KMS-11 (cell line): ENCODE results near the gene COL18A1.
"Not testable (repeated sequence)": the region's sequence is repeated elsewhere in the genome, so short reads cannot be mapped to it uniquely, and the experiment has no call there.

ENCODE experiments used
- H2AFZ ChIP-seq: fragments of 200-600 bp; sonication (generic); 2 replicates; pipeline ENCODE4 v1.6.1; 2016; ENCODE audit warnings: antibody characterized with exemption, mixed run types, low read depth
- H3K27ac ChIP-seq: fragments of 200-600 bp; sonication (generic); 2 replicates; pipeline ENCODE4 v1.6.1; 2016; ENCODE audit warnings: mild to moderate bottlenecking, mixed run types
- H3K27me3 ChIP-seq: fragments of 200-600 bp; sonication (generic); 2 replicates; pipeline ENCODE4 v1.6.1; 2017; ENCODE audit warnings: mild to moderate bottlenecking, low read depth, mixed run types, moderate library complexity; ENCODE audit not compliant: insufficient read depth
- H3K36me3 ChIP-seq: fragments of 200-600 bp; sonication (generic); 2 replicates; pipeline ENCODE4 v1.6.1; 2017; ENCODE audit warnings: mild to moderate bottlenecking, mixed run types; ENCODE audit not compliant: insufficient read depth
- H3K4me1 ChIP-seq: fragments of 200-600 bp; sonication (generic); 2 replicates; pipeline ENCODE4 v1.6.1; 2016; ENCODE audit warnings: mild to moderate bottlenecking, low read depth, mixed run types; ENCODE audit not compliant: poor library complexity, severe bottlenecking
- H3K4me2 ChIP-seq: fragments of 200-600 bp; sonication (generic); 2 replicates; pipeline ENCODE4 v1.7.0; 2016; ENCODE audit warnings: mild to moderate bottlenecking, mixed run types
- H3K4me3 ChIP-seq: fragments of 200-600 bp; sonication (generic); IDR thresholded peaks from 2 replicates; pipeline ENCODE4 v1.6.1; 2017; ENCODE audit warnings: low read depth, low read length, mixed read lengths; ENCODE audit not compliant: insufficient read depth
- H3K79me2 ChIP-seq: fragments of 200-600 bp; sonication (generic); 2 replicates; pipeline ENCODE4 v1.6.1; 2016; ENCODE audit warnings: low read depth, mixed run types; ENCODE audit not compliant: insufficient read depth
- H3K9ac ChIP-seq: fragments of 200-600 bp; sonication (generic); 2 replicates; pipeline ENCODE4 v1.6.1; 2016; ENCODE audit warnings: mild to moderate bottlenecking, mixed run types
- H4K20me1 ChIP-seq: fragments of 200-600 bp; sonication (generic); 2 replicates; pipeline ENCODE4 v1.6.1; 2016; ENCODE audit warnings: mild to moderate bottlenecking, mixed run types; ENCODE audit not compliant: insufficient read depth
- CTCF ChIP-seq: fragments of 200-600 bp; sonication (generic); conservative IDR thresholded peaks from 2 replicates; pipeline ENCODE4 v1.6.1; 2017; ENCODE audit warnings: low read depth, mild to moderate bottlenecking, antibody characterized with exemption, low read length, moderate library complexity, mixed read lengths

Gene COL18A1

GRCh38 chr21:45499970-45500577 is 95.1 kb downstream of the COL18A1 start:
- H3K4me3 ChIP-seq: no peak overlapping the region
- no peaks in the 10 kb centered on the region for H4K20me1 ChIP-seq
- no peak overlapping the region for H2AFZ ChIP-seq
- no peak overlapping the region for H3K4me2 ChIP-seq
- peaks cover 27% of the 10 kb centered on the region; the same call in 1 of the 2 replicates for H3K27me3 ChIP-seq
- H3K27ac ChIP-seq: no peak overlapping the region
- no peaks in the 10 kb centered on the region for H3K79me2 ChIP-seq
- no peaks in the 10 kb centered on the region for H3K36me3 ChIP-seq
- no peak overlapping the region for H3K9ac ChIP-seq
- no peak for TF ChIP-seq CTCF
- H3K4me1 ChIP-seq: no peaks in the 10 kb centered on the region

- not testable (repeated sequence) for H3K4me3 ChIP-seq, H2AFZ ChIP-seq, H3K36me3 ChIP-seq, H3K4me2 ChIP-seq, H3K27ac ChIP-seq, H3K9ac ChIP-seq, H3K4me1 ChIP-seq, H3K79me2 ChIP-seq, H4K20me1 ChIP-seq
- peaks cover 36% of the 10 kb centered on the region; the same call in 1 of the 2 replicates for H3K27me3 ChIP-seq
Observed at GRCh38 chr21:45501081-45502005, 96.4 kb downstream of the COL18A1 start.

- Histone ChIP-seq H3K36me3 (no peaks in the 10 kb centered on the region), H4K20me1 (no peaks in the 10 kb centered on the region), H3K4me2 (no peak overlapping the region), H3K4me1 (no peaks in the 10 kb centered on the region), H3K27me3 (peaks cover 39% of the 10 kb centered on the region; the same call in 1 of the 2 replicates), H3K79me2 (no peaks in the 10 kb centered on the region), H3K4me3 (no peak overlapping the region), H2AFZ (no peak overlapping the region), H3K27ac (no peak overlapping the region), H3K9ac (no peak overlapping the region)
- TF ChIP-seq CTCF: no peak
Observed at GRCh38 chr21:45502006-45502345, 97.0 kb downstream of the COL18A1 start.

GRCh38 chr21:45502600-45502999 is 97.6 kb downstream of the COL18A1 start:
- Histone ChIP-seq H3K9ac (no peak overlapping the region), H3K79me2 (no peaks in the 10 kb centered on the region), H2AFZ (no peak overlapping the region), H3K36me3 (no peaks in the 10 kb centered on the region), H4K20me1 (no peaks in the 10 kb centered on the region), H3K4me1 (no peaks in the 10 kb centered on the region), H3K27me3 (peaks cover 39% of the 10 kb centered on the region; the same call in 1 of the 2 replicates), H3K4me2 (no peak overlapping the region), H3K27ac (no peak overlapping the region), H3K4me3 (no peak overlapping the region)
- no peak for TF ChIP-seq CTCF

- not testable (repeated sequence) for H3K9ac ChIP-seq, H3K4me2 ChIP-seq, H3K79me2 ChIP-seq, H3K36me3 ChIP-seq, H3K4me3 ChIP-seq, H3K27ac ChIP-seq, H3K4me1 ChIP-seq, H2AFZ ChIP-seq, H4K20me1 ChIP-seq
- peaks cover 37% of the 10 kb centered on the region; the same call in 1 of the 2 replicates for H3K27me3 ChIP-seq
Observed at GRCh38 chr21:45503226-45503625, 98.3 kb downstream of the COL18A1 start.
